T47D (cell line): ENCODE results near the gene ZC3H13.

ENCODE experiments used
- DNase-seq, 2 experiments: peaks; one replicate each; pipeline versions ENCODE4 v3.0.0 to v3.0.0-alpha.2; 2011 to 2012; ENCODE audit warnings: low read depth in 1 of 2, low spot score in 1 of 2
- JUND ChIP-seq: IDR thresholded peaks from 2 replicates; pipeline ENCODE4 v1.6.1; 2012; ENCODE audit warnings: low read depth
- in situ Hi-C: cut with HindIII; loops from 2 replicates; pipeline ENCODE4 v1.10.0; 2016; ENCODE audit warnings: low sequenced_read_pairs, low pct_unique_long_range_greater_than_20kb

Gene ZC3H13, protein sequence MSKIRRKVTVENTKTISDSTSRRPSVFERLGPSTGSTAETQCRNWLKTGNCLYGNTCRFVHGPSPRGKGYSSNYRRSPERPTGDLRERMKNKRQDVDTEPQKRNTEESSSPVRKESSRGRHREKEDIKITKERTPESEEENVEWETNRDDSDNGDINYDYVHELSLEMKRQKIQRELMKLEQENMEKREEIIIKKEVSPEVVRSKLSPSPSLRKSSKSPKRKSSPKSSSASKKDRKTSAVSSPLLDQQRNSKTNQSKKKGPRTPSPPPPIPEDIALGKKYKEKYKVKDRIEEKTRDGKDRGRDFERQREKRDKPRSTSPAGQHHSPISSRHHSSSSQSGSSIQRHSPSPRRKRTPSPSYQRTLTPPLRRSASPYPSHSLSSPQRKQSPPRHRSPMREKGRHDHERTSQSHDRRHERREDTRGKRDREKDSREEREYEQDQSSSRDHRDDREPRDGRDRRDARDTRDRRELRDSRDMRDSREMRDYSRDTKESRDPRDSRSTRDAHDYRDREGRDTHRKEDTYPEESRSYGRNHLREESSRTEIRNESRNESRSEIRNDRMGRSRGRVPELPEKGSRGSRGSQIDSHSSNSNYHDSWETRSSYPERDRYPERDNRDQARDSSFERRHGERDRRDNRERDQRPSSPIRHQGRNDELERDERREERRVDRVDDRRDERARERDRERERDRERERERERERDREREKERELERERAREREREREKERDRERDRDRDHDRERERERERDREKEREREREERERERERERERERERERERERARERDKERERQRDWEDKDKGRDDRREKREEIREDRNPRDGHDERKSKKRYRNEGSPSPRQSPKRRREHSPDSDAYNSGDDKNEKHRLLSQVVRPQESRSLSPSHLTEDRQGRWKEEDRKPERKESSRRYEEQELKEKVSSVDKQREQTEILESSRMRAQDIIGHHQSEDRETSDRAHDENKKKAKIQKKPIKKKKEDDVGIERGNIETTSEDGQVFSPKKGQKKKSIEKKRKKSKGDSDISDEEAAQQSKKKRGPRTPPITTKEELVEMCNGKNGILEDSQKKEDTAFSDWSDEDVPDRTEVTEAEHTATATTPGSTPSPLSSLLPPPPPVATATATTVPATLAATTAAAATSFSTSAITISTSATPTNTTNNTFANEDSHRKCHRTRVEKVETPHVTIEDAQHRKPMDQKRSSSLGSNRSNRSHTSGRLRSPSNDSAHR (N-terminal part only)

DNA sequence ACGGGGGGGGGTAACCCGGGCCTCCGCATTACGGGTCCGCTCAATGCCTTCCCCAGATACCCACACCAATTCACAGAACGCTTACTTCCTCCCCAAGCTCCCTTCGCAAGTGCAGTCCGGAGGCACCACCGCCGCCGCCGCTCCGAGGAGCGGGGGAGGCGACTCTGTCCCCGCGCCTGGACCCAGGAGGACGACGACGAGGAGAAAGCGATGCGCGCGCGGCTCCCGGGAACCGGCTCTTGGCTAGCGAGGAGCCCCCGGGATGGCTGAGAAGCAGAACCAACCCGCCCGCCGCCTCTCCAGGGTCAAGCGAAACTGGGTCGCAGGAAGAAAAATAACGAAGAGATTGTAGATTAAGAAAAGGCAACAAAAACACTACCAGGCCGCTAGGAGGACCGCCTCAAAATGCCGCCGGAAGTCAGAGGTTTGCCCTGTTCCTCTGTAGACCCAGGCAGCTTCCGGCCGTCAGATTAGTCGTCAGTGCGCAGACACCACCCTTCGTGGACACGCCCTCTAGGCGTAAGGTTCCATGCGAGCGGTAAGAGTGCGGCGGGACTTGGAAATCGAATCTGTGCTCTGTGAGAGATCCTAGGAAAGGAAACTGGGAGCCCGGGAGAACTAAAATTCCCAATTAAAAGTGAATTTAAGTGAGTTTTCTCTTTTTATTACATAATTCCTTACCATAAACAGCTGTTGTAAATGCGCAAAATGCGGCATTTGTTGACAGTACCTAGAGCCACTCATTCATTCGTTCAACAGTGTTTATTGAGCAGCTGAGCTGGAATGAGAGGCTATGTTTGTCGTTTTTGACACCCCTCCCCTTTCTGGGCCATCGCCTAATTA is at the start of gene ZC3H13:
TSS of gene ZC3H13 (minus strand) at position 428 of the 843 bp plus-strand sequence. CDS start 7,239 bp downstream, outside the sequence.
- DNase-seq: peak; percentile 70 to 95
- TF ChIP-seq JUND: no peak
- in situ Hi-C loops: no loop called here

DNA sequence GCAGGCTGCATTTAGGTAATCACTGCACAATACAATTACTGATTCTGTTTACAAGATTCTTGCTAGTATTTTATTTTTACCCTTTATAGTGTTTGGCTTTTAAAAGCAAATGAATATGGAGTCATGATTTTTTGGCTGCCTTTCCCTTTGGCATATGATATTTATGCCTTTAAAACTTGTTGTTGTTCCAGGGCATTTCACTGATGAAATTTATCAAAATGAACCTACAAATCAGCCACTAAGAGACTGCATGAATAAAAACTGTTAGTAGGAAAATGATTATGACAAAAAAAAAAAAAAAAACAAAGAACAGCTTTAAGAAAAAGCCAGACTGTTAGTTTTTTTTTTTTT is 49.7 kb upstream of the ZC3H13 start:
- in situ Hi-C loops: no loop called here
- no peak for DNase-seq
- no peak for TF ChIP-seq JUND

DNA sequence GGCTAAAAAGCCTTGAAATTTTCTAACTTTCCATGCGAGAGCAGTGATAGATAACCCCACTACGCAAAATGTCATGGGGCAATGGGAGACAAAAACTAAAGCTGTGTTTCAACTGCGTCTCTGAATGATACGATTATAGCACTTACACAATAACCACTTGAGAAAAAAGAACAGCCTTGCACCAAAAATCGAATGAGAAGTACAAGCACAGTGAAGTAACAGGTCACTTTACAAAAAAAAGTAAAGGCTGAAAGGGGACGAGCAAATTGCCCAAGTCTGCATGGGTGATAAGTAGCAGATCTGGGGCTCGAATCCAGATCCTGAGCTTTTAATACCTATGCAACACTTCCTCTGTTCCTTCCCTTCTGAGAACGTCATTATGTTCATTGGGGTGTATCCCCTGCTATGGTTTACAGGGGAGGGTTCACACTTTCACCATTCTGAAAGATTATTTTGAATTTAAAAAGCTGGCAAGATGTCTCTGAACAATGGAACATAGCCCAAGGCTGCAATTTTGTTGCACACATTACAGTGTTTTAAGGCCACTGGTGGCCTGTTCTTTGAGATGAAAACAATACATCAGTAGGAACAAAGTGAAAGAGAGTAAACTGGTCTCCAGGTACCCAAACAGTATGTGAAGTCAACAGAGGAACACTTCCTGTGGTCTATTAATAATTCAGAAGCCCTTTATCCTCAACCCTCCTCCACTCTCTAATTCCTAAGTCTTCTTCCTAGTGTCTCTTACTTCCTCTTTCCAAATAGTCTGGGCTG is 49.1 kb upstream of the ZC3H13 start:
- in situ Hi-C loops: no loop called here
- no peak for DNase-seq
- no peak for TF ChIP-seq JUND

DNA sequence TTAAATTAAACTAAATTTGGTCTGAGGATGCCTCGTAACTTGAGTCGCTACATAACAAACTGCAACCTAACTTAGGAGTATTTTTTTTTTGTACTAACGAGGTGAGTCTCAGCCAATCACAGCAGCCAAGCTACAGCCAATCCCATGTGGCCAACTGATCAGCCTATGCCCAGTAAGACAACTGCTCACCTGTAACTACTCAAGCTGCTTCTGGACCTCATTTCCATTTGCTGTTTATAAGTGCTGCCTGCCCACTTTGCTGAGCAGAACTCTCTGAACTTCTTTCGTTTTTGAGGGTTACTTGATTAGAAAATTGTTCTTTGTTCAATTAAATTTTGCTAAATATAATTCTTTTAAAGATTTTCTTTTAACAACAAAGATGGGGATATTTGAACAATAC is 48.5 kb upstream of the ZC3H13 start:
- in situ Hi-C loops: no loop called here
- DNase-seq: no peak

DNA sequence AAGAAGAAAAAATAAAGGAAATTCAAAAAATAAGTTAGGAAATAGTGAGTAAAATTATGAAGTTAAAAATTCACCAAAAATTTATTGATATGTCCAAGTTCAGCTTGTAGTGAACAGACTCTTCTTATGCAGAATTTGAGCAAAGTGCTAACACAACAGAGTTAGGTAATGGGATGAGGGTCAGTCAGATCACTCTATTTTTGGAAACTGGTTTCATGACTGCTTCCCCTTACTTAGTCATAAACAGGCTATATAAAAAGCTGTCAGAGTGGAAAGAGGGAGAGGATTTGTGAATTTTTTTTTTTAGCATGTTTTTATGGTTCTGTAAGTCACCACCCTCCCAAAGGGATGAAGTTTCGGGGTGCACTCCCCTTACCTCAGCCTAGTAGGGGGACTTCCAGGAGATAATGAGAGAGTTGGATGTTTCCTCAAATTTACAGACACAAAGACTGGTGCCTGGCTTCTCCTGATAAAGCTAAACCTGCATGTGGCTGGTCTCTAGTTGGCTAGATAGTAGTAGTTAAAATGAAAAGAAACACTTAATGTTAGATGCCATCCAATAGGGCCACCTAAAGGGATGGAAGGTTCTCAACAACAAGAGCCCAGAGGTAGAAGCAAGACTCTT is 47.8 kb upstream of the ZC3H13 start:
- no peak for DNase-seq
- TF ChIP-seq JUND: no peak
- in situ Hi-C loops: no loop called here

More for the DNA sequence above, 48.5 kb upstream of the ZC3H13 start:
- no peak for TF ChIP-seq JUND

DNA sequence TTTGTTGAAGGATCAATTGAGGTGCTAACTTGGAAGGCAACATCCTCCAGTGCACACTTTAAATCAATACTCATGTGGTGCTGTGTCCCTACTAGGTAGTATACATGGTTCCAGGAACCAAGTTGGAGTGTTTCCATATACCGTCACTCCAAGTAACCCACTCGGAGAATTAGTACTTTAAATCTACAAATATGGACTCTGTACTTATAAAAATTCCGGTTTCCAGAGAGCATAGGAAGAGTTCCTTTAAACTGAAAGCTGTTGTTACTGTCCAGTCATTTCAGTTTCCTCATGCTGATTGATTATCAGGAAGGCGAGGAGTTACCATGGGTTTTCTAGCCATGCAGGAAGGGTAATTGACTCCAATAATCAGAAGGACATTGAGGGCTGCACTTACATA is 45.1 kb upstream of the ZC3H13 start:
- in situ Hi-C loops: no loop called here
- no peak for DNase-seq
- no peak for TF ChIP-seq JUND

DNA sequence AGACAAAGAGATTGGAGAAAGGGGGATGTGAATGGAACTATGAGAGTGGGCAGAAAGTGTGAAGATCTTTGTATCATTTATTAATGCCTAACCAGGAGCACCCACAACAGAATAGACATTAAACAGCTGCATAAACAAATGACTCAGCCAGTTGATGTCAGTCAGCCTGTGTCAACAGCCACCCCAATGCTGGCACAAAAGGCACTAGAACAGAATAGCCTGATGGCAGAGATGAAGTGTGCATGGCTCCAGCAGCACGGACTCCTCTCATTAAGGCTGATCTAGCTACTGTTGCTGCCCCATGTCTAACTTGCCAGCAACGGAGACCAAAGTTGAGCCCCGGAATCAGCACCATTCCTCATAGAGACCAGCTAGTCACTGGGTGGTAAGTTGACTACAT is 44.5 kb upstream of the ZC3H13 start:
- TF ChIP-seq JUND: no peak
- no peak for DNase-seq
- in situ Hi-C loops: no loop called here

DNA sequence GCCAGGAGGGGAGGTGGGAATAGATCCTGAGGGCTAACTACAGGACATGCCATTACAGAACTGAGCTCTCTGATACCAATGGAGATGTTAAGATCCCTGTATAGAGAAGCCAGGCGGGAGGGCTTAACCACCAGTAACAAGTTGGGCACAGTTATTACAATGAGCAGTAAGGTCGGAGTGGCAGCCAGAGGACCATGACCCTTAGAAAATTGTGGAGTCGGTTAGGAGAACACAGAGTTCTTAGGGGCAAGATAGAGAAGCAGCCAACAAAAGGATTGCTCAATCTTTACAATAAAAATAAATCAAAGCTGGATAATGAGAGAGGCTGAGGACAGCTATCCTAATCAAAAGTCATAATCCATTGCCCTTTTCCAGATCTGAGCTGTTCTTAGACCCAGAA is 41.9 kb upstream of the ZC3H13 start:
- in situ Hi-C loops: no loop called here
- no peak for TF ChIP-seq JUND
- DNase-seq: no peak

DNA sequence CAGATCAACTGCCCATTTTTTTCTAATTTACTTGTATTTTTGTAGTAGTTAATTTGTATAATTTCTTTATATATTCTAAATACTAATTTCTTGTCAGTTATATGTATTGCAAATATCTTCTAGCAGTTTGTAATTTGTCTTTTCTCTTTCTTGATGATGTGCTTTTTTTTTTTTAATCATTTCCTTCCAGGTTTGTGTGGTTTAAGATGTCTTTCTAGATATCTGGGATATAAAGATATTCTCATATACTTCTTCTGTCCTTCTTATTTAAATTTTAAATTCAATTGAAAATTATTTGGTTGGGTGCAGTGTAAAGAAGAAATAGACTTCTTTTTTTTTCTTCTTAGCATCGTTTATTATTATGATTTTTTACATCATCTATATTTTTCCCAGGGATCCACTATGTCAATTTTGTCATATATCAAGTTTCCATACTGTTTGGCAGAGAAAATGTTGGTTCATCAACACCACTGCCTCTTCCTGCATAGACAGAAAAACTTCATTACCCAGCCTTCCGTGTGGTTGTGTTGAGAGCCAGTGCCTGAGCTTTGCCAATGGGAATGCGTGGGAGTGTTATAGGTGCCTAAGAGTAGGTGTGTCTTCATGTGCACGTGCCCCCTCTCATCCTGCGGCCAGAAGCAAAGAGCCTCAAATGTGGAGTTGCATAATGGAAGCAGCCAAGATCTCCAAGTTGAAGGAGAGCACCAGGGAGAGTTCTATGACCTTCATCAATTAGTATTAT is 36.4 kb upstream of the ZC3H13 start:
- no peak for DNase-seq
- in situ Hi-C loops: no loop called here
- no peak for TF ChIP-seq JUND

DNA sequence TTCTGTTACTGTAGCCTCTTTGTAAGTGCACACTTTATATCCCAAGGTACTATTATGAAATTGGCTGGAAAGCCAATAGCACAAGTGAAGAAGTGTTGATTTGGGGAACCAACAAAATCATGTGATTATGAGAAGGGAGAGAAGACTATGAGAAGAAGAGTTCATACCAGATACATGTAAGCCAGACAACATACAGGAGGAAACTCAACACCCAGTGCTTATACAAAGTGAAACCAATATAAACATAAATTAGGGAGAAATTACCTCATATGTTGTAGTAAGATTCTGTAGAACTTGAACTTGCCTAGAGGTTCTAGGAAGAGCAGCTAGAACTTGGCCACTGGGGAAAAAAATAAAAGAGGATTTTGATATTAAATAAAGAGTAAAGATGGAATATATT is 34.9 kb upstream of the ZC3H13 start:
- in situ Hi-C loops: no loop called here
- no peak for DNase-seq
- no peak for TF ChIP-seq JUND
